Hypothalamus (tissue), 51 donors: Measurements from ENCODE around the gene P2RX3.

Experiments
- DNase-seq, 51 donors: peaks; one replicate each; lab custom pipeline; 2025; lab: John Stamatoyannopoulos, UW

P2RX3 gene

GRCh38 chr11:57309106-57310059, 28.8 kb upstream of the P2RX3 start:
- DNase-seq: no peak

- no peak for DNase-seq
Measured at GRCh38 chr11:57310091-57310490, 28.1 kb upstream of the P2RX3 start.

- no peak for DNase-seq
Measured at GRCh38 chr11:57310630-57311086, 27.5 kb upstream of the P2RX3 start.

GRCh38 chr11:57311109-57311936, 26.8 kb upstream of the P2RX3 start:
- peak in 41 of 51 donors; percentile 22 to 90 (median 58) for DNase-seq

GRCh38 chr11:57312511-57313021, 25.6 kb upstream of the P2RX3 start:
- no peak for DNase-seq

GRCh38 chr11:57313071-57313787, 24.9 kb upstream of the P2RX3 start:
- no peak for DNase-seq

GRCh38 chr11:57313788-57314135, 24.4 kb upstream of the P2RX3 start:
- no peak for DNase-seq

GRCh38 chr11:57314221-57314973, 23.8 kb upstream of the P2RX3 start:
- no peak for DNase-seq

- DNase-seq: no peak
Measured at GRCh38 chr11:57315491-57315890, 22.7 kb upstream of the P2RX3 start.

GRCh38 chr11:57316017-57316416, 22.1 kb upstream of the P2RX3 start:
- no peak for DNase-seq

- peak in 1 of 51 donors; percentile 9 for DNase-seq
Measured at GRCh38 chr11:57318178-57318577, 20.0 kb upstream of the P2RX3 start.

- DNase-seq: no peak
Measured at GRCh38 chr11:57320067-57320718, 18.0 kb upstream of the P2RX3 start.

GRCh38 chr11:57320719-57321387, 17.3 kb upstream of the P2RX3 start:
- no peak for DNase-seq

- no peak for DNase-seq
Measured at GRCh38 chr11:57321388-57322255, 16.5 kb upstream of the P2RX3 start.

GRCh38 chr11:57322256-57323166, 15.6 kb upstream of the P2RX3 start:
- peak in 39 of 51 donors; percentile 6 to 81 (median 50) for DNase-seq

GRCh38 chr11:57323167-57323854, 14.8 kb upstream of the P2RX3 start:
- peak in 2 of 51 donors; percentile 21 to 30 for DNase-seq
